Measurements from ENCODE around the gene ZSCAN16. TPM values are rescaled to one million over a fixed set of nuclear protein-coding genes. Genes with fewer than 3 reads are reported as not detected.

Gene ZSCAN16
- total and polyA plus RNA-seq, 2 donors, result 8.5 to 15.4 TPM

DNA sequence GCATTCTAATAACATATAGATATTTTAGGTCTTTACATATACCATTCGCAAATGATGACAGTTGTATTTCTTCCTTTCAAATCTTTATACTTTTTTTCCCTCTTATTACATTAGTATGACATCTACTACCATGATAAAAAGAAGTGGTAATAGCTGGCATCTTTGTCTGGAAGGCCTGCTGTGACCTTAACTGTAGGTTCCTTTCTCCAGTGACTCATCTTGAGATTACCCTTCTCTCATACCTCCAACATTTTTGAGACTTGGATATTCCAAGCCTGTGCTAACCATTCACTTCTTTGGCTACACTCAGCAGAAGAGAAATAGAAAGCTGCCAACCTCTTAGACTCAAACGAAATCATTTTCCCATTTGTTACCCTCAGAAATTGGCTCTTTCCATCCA, 47.6 kb downstream of the ZSCAN16 start:
- Histone ChIP-seq H3K9me3 (ENCODE audit: control insufficient read depth in 2 of 2, insufficient read depth in 1 of 2, low read length in 1 of 2) (no peaks in the 10 kb centered on the region), H3K27ac (ENCODE audit: low read depth in 1 of 2, low read length in 1 of 2) (no peak overlapping the region), H3K27me3 (ENCODE audit: control insufficient read depth in 2 of 2, insufficient read depth in 1 of 2, low read length in 1 of 2) (no peaks in the 10 kb centered on the region), H3K4me1 (ENCODE audit: control insufficient read depth in 2 of 2, insufficient read depth in 2 of 2, low read length in 2 of 2) (no peaks in the 10 kb centered on the region), H3K36me3 (ENCODE audit: control insufficient read depth in 2 of 2, insufficient read depth in 2 of 2, low read length in 1 of 2) (no peaks in the 10 kb centered on the region), H3K4me3 (ENCODE audit: low read length in 2 of 2) (no peak overlapping the region)
- WGBS, result 98% methylated on average over 2 of the region's 2 CpGs
- no peak for DNase-seq (ENCODE audit: low read depth in 6 of 9, low spot score in 9 of 9)

DNA sequence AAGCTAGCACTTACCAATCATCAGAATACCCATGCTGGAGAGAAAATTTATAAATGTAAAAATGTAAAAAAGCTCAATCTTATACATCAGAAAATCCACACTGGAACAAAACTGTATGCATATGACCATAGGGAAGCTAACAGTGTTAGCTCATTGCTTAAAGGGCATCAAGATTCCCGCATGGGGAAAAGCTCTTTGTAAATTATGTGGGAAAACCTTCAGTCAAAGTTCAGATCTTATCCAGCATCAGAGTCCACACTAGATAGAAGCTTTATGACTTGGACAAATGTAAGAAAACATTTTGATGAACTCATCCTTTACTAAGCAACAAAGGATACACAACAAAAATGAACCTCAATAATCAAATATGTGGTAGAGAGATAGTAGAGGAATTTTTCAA, 52.0 kb downstream of the ZSCAN16 start:
- no peaks in the 10 kb centered on the region for H3K27me3 ChIP-seq (ENCODE audit: control insufficient read depth in 2 of 2, insufficient read depth in 1 of 2, low read length in 1 of 2)
- peaks cover 0 to 2% of the 10 kb centered on the region in 2 donors for H3K9me3 ChIP-seq (ENCODE audit: control insufficient read depth in 2 of 2, insufficient read depth in 1 of 2, low read length in 1 of 2)
- no peak overlapping the region for H3K27ac ChIP-seq (ENCODE audit: low read depth in 1 of 2, low read length in 1 of 2)
- H3K4me3 ChIP-seq (ENCODE audit: low read length in 2 of 2), result no peak overlapping the region
- DNase-seq (ENCODE audit: low read depth in 6 of 9, low spot score in 9 of 9), result no peak
- H3K36me3 ChIP-seq (ENCODE audit: control insufficient read depth in 2 of 2, insufficient read depth in 2 of 2, low read length in 1 of 2), result no peaks in the 10 kb centered on the region
- H3K4me1 ChIP-seq (ENCODE audit: control insufficient read depth in 2 of 2, insufficient read depth in 2 of 2, low read length in 2 of 2), result no peaks in the 10 kb centered on the region
- WGBS, result 100% methylated on average over 1 of the region's 1 CpG

Other genes starting within 250 kb of the ZSCAN16 start
- not detected for gene OR2B2, start 212.2 kb upstream of the ZSCAN16 start, total RNA-seq
- gene OR2B2, start 212.2 kb upstream of the ZSCAN16 start, polyA plus RNA-seq, result not detected
- 0.19 TPM for gene OR2B6, start 167.4 kb upstream of the ZSCAN16 start, total RNA-seq
- gene OR2B6, start 167.4 kb upstream of the ZSCAN16 start, polyA plus RNA-seq, result 0.87 TPM
- 0.99 TPM for gene ZNF165, start 44.0 kb upstream of the ZSCAN16 start, total RNA-seq
- gene ZNF165, start 44.0 kb upstream of the ZSCAN16 start, polyA plus RNA-seq, result 1.6 TPM
- 10.4 TPM for gene ZKSCAN8, start 17.3 kb downstream of the ZSCAN16 start, total RNA-seq
- gene ZKSCAN8, start 17.3 kb downstream of the ZSCAN16 start, polyA plus RNA-seq, result 5.3 TPM
- gene ZSCAN9, start 100.7 kb downstream of the ZSCAN16 start, total RNA-seq, result 7.3 TPM
- 9.7 TPM for gene ZSCAN9, start 100.7 kb downstream of the ZSCAN16 start, polyA plus RNA-seq
- 9.9 TPM for gene ZKSCAN4, start 127.7 kb downstream of the ZSCAN16 start, total RNA-seq
- 8.6 TPM for gene ZKSCAN4, start 127.7 kb downstream of the ZSCAN16 start, polyA plus RNA-seq
- 0.52 TPM for gene NKAPL, start 134.7 kb downstream of the ZSCAN16 start, total RNA-seq
- 1.5 TPM for gene NKAPL, start 134.7 kb downstream of the ZSCAN16 start, polyA plus RNA-seq
- gene ZSCAN26, start 142.5 kb downstream of the ZSCAN16 start, total RNA-seq, result 15.0 TPM
- 18.2 TPM for gene ZSCAN26, start 142.5 kb downstream of the ZSCAN16 start, polyA plus RNA-seq
- gene PGBD1, start 157.0 kb downstream of the ZSCAN16 start, total RNA-seq, result 3.2 TPM
- 4.5 TPM for gene PGBD1, start 157.0 kb downstream of the ZSCAN16 start, polyA plus RNA-seq
- 3.4 TPM for gene ZSCAN31, start 211.5 kb downstream of the ZSCAN16 start, total RNA-seq
- 3.9 TPM for gene ZSCAN31, start 211.5 kb downstream of the ZSCAN16 start, polyA plus RNA-seq
- gene ZKSCAN3, start 225.3 kb downstream of the ZSCAN16 start, total RNA-seq, result 5.1 TPM
- 3.2 TPM for gene ZKSCAN3, start 225.3 kb downstream of the ZSCAN16 start, polyA plus RNA-seq